Endothelial cell of umbilical vein (primary cell): ENCODE measurements around the gene FOXP1. TPM values are rescaled to one million over a fixed set of nuclear protein-coding genes. Genes with fewer than 3 reads are reported as not detected.

Experiments
- BruUV-seq: library from RNA; stranded (reverse); fragments of 400-500 nt; replicated peaks from 2 replicates; lab custom pipeline; 2021; lab: Mats Ljungman, UMichigan
- CTCF ChIA-PET: fragments of 300-600, 350-600 bp; sonication (Branson Sonifier 250); formaldehyde crosslinking; loops from one replicate; lab custom pipeline; 2021; ENCODE audit warnings: antibody characterized with exemption, inconsistent platforms; lab: Charles Lee
- POLR2A ChIA-PET: fragments of 300-600, 350-600 bp; sonication (Branson Sonifier 250); formaldehyde crosslinking; loops from one replicate; lab custom pipeline; 2021; ENCODE audit warnings: antibody characterized with exemption, inconsistent platforms; lab: Charles Lee
- DNase-seq: peaks from one replicate; pipeline ENCODE4 v3.0.0-alpha.2; 2011; ENCODE audit warnings: low read depth, low spot score
- FAIRE-seq: peaks from 2 replicates; lab custom pipeline; 2011; peaks lifted over from hg19 to GRCh38; lab: Jason Lieb, UNC
- H2AFZ ChIP-seq: 2 replicates; pipeline ENCODE4 v1.6.0; 2012; ENCODE audit warnings: low read depth, low read length, control low read depth, inconsistent platforms
- H3K27ac ChIP-seq: 2 replicates; pipeline ENCODE4 v1.5.1; 2011; ENCODE audit warnings: low read depth, mild to moderate bottlenecking, control low read depth, low read length, moderate library complexity; ENCODE audit not compliant: insufficient read depth
- H3K27me3 ChIP-seq, 2 experiments: 2 replicates each; pipeline versions ENCODE4 v1.6.0 to v1.6.1; 2011; ENCODE audit warnings: low read length in 2 of 2, mixed read lengths in 1 of 2; ENCODE audit not compliant: control insufficient read depth in 2 of 2, insufficient read depth in 2 of 2
- H3K36me3 ChIP-seq, 2 experiments: 2 replicates in 1 of 2; 3 replicates in 1 of 2; pipeline ENCODE4 v1.5.1; 2011; ENCODE audit warnings: low read length in 2 of 2, mild to moderate bottlenecking in 1 of 2, moderate library complexity in 1 of 2; ENCODE audit not compliant: control insufficient read depth in 2 of 2, insufficient read depth in 2 of 2; ENCODE audit errors: extremely low read depth in 1 of 2
- H3K4me1 ChIP-seq: 3 replicates; pipeline ENCODE4 v1.5.1; 2011; ENCODE audit warnings: mild to moderate bottlenecking, low read length; ENCODE audit not compliant: control insufficient read depth, insufficient read depth; ENCODE audit errors: extremely low read depth
- H3K4me2 ChIP-seq: 2 replicates; pipeline ENCODE4 v1.6.1; 2011; ENCODE audit warnings: low read length, control low read depth, mixed read lengths; ENCODE audit not compliant: insufficient read depth
- H3K4me3 ChIP-seq, 3 experiments: fragments of 200-600 bp in 1 of 3; sonication (generic), shearing (Covaris generic) in 1 of 3; replicated peaks in 1 of 3; 2 replicates each; pipeline ENCODE4 v1.5.1; 2011 to 2016; ENCODE audit warnings: control low read depth in 3 of 3, low read length in 3 of 3, mild to moderate bottlenecking in 2 of 3, inconsistent platforms in 1 of 3, low read depth in 1 of 3, moderate library complexity in 1 of 3; ENCODE audit not compliant: insufficient read depth in 1 of 3
- H3K79me2 ChIP-seq: 2 replicates; pipeline ENCODE4 v1.6.0; 2012; ENCODE audit warnings: low read length, inconsistent platforms; ENCODE audit not compliant: control insufficient read depth, insufficient read depth
- H3K9ac ChIP-seq: replicated peaks from 2 replicates; pipeline ENCODE3; 2011; ENCODE audit warnings: low read length, control low read depth; ENCODE audit not compliant: insufficient read depth; ENCODE audit errors: extremely low read depth
- H3K9me1 ChIP-seq: replicated peaks from 3 replicates; pipeline ENCODE4 v1.6.0; 2011; ENCODE audit warnings: mild to moderate bottlenecking, low read length; ENCODE audit not compliant: control insufficient read depth, insufficient read depth; ENCODE audit errors: extremely low read depth
- H3K9me3 ChIP-seq: replicated peaks from 2 replicates; pipeline ENCODE4 v1.5.1; 2012; ENCODE audit warnings: low read length, inconsistent platforms; ENCODE audit not compliant: control insufficient read depth, insufficient read depth
- H4K20me1 ChIP-seq: replicated peaks from 2 replicates; pipeline ENCODE3; 2011; ENCODE audit warnings: mild to moderate bottlenecking, low read length; ENCODE audit not compliant: control insufficient read depth, insufficient read depth; ENCODE audit errors: extremely low read depth
- EZH2 ChIP-seq: IDR thresholded peaks from 2 replicates; pipeline ENCODE4 v1.6.1; 2012; ENCODE audit warnings: borderline replicate concordance, low read depth, mild to moderate bottlenecking, moderate library complexity, low read length, inconsistent platforms; ENCODE audit not compliant: severe bottlenecking
- FOS ChIP-seq: IDR thresholded peaks from 2 replicates; pipeline ENCODE4 v1.6.1; 2011; ENCODE audit warnings: mild to moderate bottlenecking, low read length, moderate library complexity, borderline replicate concordance; ENCODE audit not compliant: insufficient read depth
- GATA2 ChIP-seq: IDR thresholded peaks from 2 replicates; pipeline ENCODE4 v1.7.0; 2011; ENCODE audit warnings: low read depth, mild to moderate bottlenecking, moderate library complexity, mixed read lengths, low read length; ENCODE audit not compliant: insufficient read length, insufficient read depth
- JUN ChIP-seq: IDR thresholded peaks from 2 replicates; pipeline ENCODE4 v1.6.1; 2011; ENCODE audit warnings: borderline replicate concordance, low read depth; ENCODE audit not compliant: insufficient read length, insufficient read depth
- MAX ChIP-seq: IDR thresholded peaks from 2 replicates; pipeline ENCODE4 v1.6.1; 2011; ENCODE audit not compliant: insufficient read depth, insufficient read length
- MYC ChIP-seq: IDR thresholded peaks from one replicate; pipeline ENCODE4 v1.6.1; 2011; ENCODE audit warnings: mild to moderate bottlenecking, low read depth, low read length
- POLR2A ChIP-seq: IDR thresholded peaks from 2 replicates; pipeline ENCODE4 v1.6.1; 2012; ENCODE audit warnings: low read depth, mild to moderate bottlenecking, control low read depth, low read length
- POLR2AphosphoS5 ChIP-seq: IDR thresholded peaks from 2 replicates; pipeline ENCODE4 v1.6.1; 2012; ENCODE audit warnings: low read depth, mild to moderate bottlenecking, control low read depth, low read length, moderate library complexity; ENCODE audit not compliant: insufficient read depth
- dilution Hi-C: fragments of 300-500 bp; cut with MboI; formaldehyde crosslinking; loops from one replicate; pipeline ENCODE4 v1.15.0; 2019; ENCODE audit warnings: low sequenced_read_pairs; ENCODE audit not compliant: extremely low pct_ligation_motif_present
- intact Hi-C: fragments of 100-400 bp; cut with micrococcal nuclease; formaldehyde crosslinking; loops from one replicate; pipeline ENCODE4 v1.10.0; 2022
- polyA plus RNA-seq, 4 experiments: library from polyadenylated mRNA; depleted of rRNA in 3 of 4; stranded (reverse) in 3 of 4; unstranded in 1 of 4; fragments of >200 nt; gene quantifications; 2 replicates each; pipeline versions ENCODE4 v1.2.1 to v1.2.3, GENCODE V29; 2011 to 2012; ENCODE audit warnings: missing spikeins in 1 of 4
- total RNA-seq: library from RNA; stranded (reverse); gene quantifications from 2 replicates; pipeline ENCODE4 v1.2.3, GENCODE V29; 2021
- TF ChIP-seq, protein P1 (sequence below), 2 donors: IDR thresholded peaks; 1 replicate in 1 of 2; 2 replicates in 1 of 2; pipeline ENCODE4 v1.5.1; 2011; ENCODE audit warnings: low read length in 2 of 2, mild to moderate bottlenecking in 2 of 2, moderate library complexity in 2 of 2, control low read depth in 1 of 2, inconsistent platforms in 1 of 2, low read depth in 1 of 2; ENCODE audit not compliant: insufficient read depth in 1 of 2; ENCODE audit errors: extremely low read depth in 1 of 2

The FOXP1 gene
- total and polyA plus RNA-seq, 2 donors (not counting 3 experiments of a cell fraction or from before 2014, with no cell fraction given), result 41.0 to 107 TPM

GRCh38 chr3:71317140-71317539, 266.4 kb downstream of the FOXP1 start:
- FAIRE-seq (no peak), DNase-seq (no peak)
- H3K4me1 ChIP-seq, result peaks cover under 1% of the 10 kb centered on the region
- no peak overlapping the region for H2AFZ ChIP-seq
- no peaks in the 10 kb centered on the region for H3K9me1 ChIP-seq
- dilution Hi-C loops (no loop called here), intact Hi-C loops (no loop called here)
- no TSS peak for BruUV-seq
- H3K27ac ChIP-seq, result no peak overlapping the region
- H4K20me1 ChIP-seq, result no peaks in the 10 kb centered on the region
- H3K9me3 ChIP-seq, result no peaks in the 10 kb centered on the region
- TF ChIP-seq JUN (no peak), EZH2 (no peak), FOS (no peak), MAX (no peak), POLR2A (no peak), GATA2 (no peak), POLR2AphosphoS5 (no peak), MYC (no peak)
- TF ChIP-seq, protein P1, sequence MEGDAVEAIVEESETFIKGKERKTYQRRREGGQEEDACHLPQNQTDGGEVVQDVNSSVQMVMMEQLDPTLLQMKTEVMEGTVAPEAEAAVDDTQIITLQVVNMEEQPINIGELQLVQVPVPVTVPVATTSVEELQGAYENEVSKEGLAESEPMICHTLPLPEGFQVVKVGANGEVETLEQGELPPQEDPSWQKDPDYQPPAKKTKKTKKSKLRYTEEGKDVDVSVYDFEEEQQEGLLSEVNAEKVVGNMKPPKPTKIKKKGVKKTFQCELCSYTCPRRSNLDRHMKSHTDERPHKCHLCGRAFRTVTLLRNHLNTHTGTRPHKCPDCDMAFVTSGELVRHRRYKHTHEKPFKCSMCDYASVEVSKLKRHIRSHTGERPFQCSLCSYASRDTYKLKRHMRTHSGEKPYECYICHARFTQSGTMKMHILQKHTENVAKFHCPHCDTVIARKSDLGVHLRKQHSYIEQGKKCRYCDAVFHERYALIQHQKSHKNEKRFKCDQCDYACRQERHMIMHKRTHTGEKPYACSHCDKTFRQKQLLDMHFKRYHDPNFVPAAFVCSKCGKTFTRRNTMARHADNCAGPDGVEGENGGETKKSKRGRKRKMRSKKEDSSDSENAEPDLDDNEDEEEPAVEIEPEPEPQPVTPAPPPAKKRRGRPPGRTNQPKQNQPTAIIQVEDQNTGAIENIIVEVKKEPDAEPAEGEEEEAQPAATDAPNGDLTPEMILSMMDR (IDR thresholded peaks at IDR 0.05; ENCODE audit: extremely low read depth in 1 of 2, insufficient read depth in 1 of 2, low read depth in 1 of 2, low read length in 2 of 2), result no peak
- H3K4me3 ChIP-seq, result no peak overlapping the region
- no peaks in the 10 kb centered on the region for H3K27me3 ChIP-seq
- H3K4me2 ChIP-seq, result no peak overlapping the region
- H3K36me3 ChIP-seq, result no peaks in the 10 kb centered on the region
- no peak overlapping the region for H3K9ac ChIP-seq
- H3K79me2 ChIP-seq, result no peaks in the 10 kb centered on the region
- CTCF ChIA-PET, result interaction anchor here (0.8 to 1.5 kb wide), 3 partner anchors 9 to 268 kb away, joined by 3 to 4 read pairs (median 3); no protein-coding TSS in a partner anchor
- POLR2A ChIA-PET, result no interaction called here
